Mammary epithelial cell (primary cell): ENCODE results near the gene BCAM.

Source experiments
- EZH2 ChIP-seq: IDR thresholded peaks from 2 replicates; pipeline ENCODE4 v1.6.1; 2012; ENCODE audit warnings: low read length, inconsistent platforms, borderline replicate concordance
- TF ChIP-seq, protein P1 (sequence below), 2 donors: IDR thresholded peaks in 1 of 2; conservative IDR thresholded peaks in 1 of 2; 2 replicates each; pipeline ENCODE4 v1.5.1; 2011 to 2012; ENCODE audit warnings: inconsistent platforms in 2 of 2, low read length in 2 of 2, mild to moderate bottlenecking in 2 of 2, control low read depth in 1 of 2, low read depth in 1 of 2; ENCODE audit not compliant: insufficient read depth in 1 of 2; ENCODE audit errors: extremely low read depth in 1 of 2

DNA sequence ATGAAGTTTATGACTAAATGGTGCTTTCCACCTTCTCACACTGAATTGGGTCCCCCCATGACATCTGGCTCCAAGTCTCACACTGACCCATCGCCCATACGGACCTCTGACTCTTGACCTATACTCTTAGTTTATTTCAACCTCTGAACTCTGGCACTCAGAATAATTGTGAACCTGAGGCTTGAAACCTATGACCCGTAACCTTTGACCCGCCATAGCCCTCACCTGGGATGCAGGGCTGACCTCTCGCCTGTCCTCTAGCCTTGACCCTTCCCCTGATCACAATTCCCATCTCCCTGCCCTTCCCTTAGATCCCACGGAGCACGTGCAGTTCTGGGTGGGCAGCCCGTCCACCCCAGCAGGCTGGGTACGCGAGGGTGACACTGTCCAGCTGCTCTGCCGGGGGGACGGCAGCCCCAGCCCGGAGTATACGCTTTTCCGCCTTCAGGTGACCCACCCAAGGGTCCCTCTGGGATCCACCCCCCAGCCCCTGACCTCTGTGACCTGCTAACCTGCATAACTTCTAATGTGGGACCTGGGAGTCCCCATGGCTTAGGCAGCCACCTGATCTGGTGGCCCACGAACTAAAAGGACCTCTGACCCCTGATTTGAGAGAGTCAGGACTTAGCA is 5.1 kb downstream of the BCAM start:
- TF ChIP-seq, protein P1, sequence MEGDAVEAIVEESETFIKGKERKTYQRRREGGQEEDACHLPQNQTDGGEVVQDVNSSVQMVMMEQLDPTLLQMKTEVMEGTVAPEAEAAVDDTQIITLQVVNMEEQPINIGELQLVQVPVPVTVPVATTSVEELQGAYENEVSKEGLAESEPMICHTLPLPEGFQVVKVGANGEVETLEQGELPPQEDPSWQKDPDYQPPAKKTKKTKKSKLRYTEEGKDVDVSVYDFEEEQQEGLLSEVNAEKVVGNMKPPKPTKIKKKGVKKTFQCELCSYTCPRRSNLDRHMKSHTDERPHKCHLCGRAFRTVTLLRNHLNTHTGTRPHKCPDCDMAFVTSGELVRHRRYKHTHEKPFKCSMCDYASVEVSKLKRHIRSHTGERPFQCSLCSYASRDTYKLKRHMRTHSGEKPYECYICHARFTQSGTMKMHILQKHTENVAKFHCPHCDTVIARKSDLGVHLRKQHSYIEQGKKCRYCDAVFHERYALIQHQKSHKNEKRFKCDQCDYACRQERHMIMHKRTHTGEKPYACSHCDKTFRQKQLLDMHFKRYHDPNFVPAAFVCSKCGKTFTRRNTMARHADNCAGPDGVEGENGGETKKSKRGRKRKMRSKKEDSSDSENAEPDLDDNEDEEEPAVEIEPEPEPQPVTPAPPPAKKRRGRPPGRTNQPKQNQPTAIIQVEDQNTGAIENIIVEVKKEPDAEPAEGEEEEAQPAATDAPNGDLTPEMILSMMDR (conservative IDR thresholded peaks at IDR 0.05 in 1 of 2, IDR thresholded peaks at IDR 0.05 in 1 of 2; ENCODE audit: extremely low read depth in 1 of 2, insufficient read depth in 1 of 2, low read depth in 1 of 2, low read length in 2 of 2): no peak
- TF ChIP-seq EZH2: no peak
